Measurements from ENCODE around the gene GRAMD1B. TPM values are rescaled to one million over a fixed set of nuclear protein-coding genes. Genes with fewer than 3 reads are reported as not detected.

The GRAMD1B gene
- polyA plus RNA-seq, 1 experiment: 2.7 TPM

GRCh38 chr11:123480290-123480815, 50.3 kb downstream of the GRAMD1B start:
- no peak for DNase-seq (ENCODE audit: low read depth, low spot score)
- no peak for TF ChIP-seq CTCF (IDR thresholded peaks at IDR 0.05; ENCODE audit: low read depth, low read length)
- Histone ChIP-seq H3K27me3 (ENCODE audit: control insufficient read depth, insufficient read depth, low read length) (no peaks in the 10 kb centered on the region), H3K4me3 (ENCODE audit: low read depth, low read length) (no peak overlapping the region), H3K9me3 (ENCODE audit: control insufficient read depth, insufficient read depth, low read length) (no peaks in the 10 kb centered on the region), H3K27ac (ENCODE audit: low read depth, low read length) (no peak overlapping the region)
- POLR2A ChIA-PET: no interaction called here
- CTCF ChIA-PET: interaction anchor here (0.6 to 9.3 kb wide), 8 partner anchors 31 to 616 kb away, joined by 3 to 172 read pairs (median 6); no protein-coding TSS in a partner anchor

- CTCF ChIA-PET: interaction anchor here (1.9 to 9.3 kb wide), 2 partner anchors 74 to 179 kb away, joined by 8 to 172 read pairs; no protein-coding TSS in a partner anchor
- TF ChIP-seq CTCF (IDR thresholded peaks at IDR 0.05; ENCODE audit: low read depth, low read length): no peak
- Histone ChIP-seq H3K9me3 (ENCODE audit: control insufficient read depth, insufficient read depth, low read length) (no peaks in the 10 kb centered on the region), H3K27ac (ENCODE audit: low read depth, low read length) (no peak overlapping the region), H3K4me3 (ENCODE audit: low read depth, low read length) (no peak overlapping the region), H3K27me3 (ENCODE audit: control insufficient read depth, insufficient read depth, low read length) (no peaks in the 10 kb centered on the region)
- POLR2A ChIA-PET: no interaction called here
- no peak for DNase-seq (ENCODE audit: low read depth, low spot score)
These were observed 50.8 kb downstream of the GRAMD1B start for GRCh38 chr11:123480882-123481281.

- no peak overlapping the region for H3K27ac ChIP-seq (ENCODE audit: low read depth, low read length)
- H3K9me3 ChIP-seq (ENCODE audit: control insufficient read depth, insufficient read depth, low read length): no peaks in the 10 kb centered on the region
- CTCF ChIA-PET: interaction anchor here (0.9 to 9.3 kb wide), 4 partner anchors 74 to 459 kb away, joined by 3 to 172 read pairs (median 7); no protein-coding TSS in a partner anchor
- POLR2A ChIA-PET: no interaction called here
- no peaks in the 10 kb centered on the region for H3K27me3 ChIP-seq (ENCODE audit: control insufficient read depth, insufficient read depth, low read length)
- DNase-seq (ENCODE audit: low read depth, low spot score): no peak
- no peak for TF ChIP-seq CTCF (IDR thresholded peaks at IDR 0.05; ENCODE audit: low read depth, low read length)
- no peak overlapping the region for H3K4me3 ChIP-seq (ENCODE audit: low read depth, low read length)
These were observed 51.6 kb downstream of the GRAMD1B start for GRCh38 chr11:123481640-123482039.

- CTCF ChIA-PET: interaction anchor here (0.9 to 9.3 kb wide), 5 partner anchors 75 to 460 kb away, joined by 3 to 172 read pairs (median 6); no protein-coding TSS in a partner anchor
- DNase-seq (ENCODE audit: low read depth, low spot score): no peak
- Histone ChIP-seq H3K27me3 (ENCODE audit: control insufficient read depth, insufficient read depth, low read length) (no peaks in the 10 kb centered on the region), H3K4me3 (ENCODE audit: low read depth, low read length) (no peak overlapping the region), H3K9me3 (ENCODE audit: control insufficient read depth, insufficient read depth, low read length) (no peaks in the 10 kb centered on the region), H3K27ac (ENCODE audit: low read depth, low read length) (no peak overlapping the region)
- POLR2A ChIA-PET: no interaction called here
- TF ChIP-seq CTCF (IDR thresholded peaks at IDR 0.05; ENCODE audit: low read depth, low read length): no peak
These were observed 52.1 kb downstream of the GRAMD1B start for GRCh38 chr11:123482218-123482617.

- Histone ChIP-seq H3K9me3 (ENCODE audit: control insufficient read depth, insufficient read depth, low read length) (no peaks in the 10 kb centered on the region), H3K4me3 (ENCODE audit: low read depth, low read length) (no peak overlapping the region), H3K27me3 (ENCODE audit: control insufficient read depth, insufficient read depth, low read length) (peaks cover 2% of the 10 kb centered on the region), H3K27ac (ENCODE audit: low read depth, low read length) (no peak overlapping the region)
- ChIA-PET CTCF (interaction anchor here (2.2 kb wide), 1 partner anchor 75 kb away, joined by 6 read pairs; no protein-coding TSS in a partner anchor), POLR2A (no interaction called here)
- no peak for TF ChIP-seq CTCF (IDR thresholded peaks at IDR 0.05; ENCODE audit: low read depth, low read length)
- no peak for DNase-seq (ENCODE audit: low read depth, low spot score)
These were observed 53.0 kb downstream of the GRAMD1B start for GRCh38 chr11:123483058-123483457.

Data from AG04450 (cell line).